GM18526 (cell line): ENCODE data around the gene NR1I2.

Experiments used
- POLR2A ChIP-seq: IDR thresholded peaks from 3 replicates; pipeline ENCODE4 v1.6.1; 2011; ENCODE audit not compliant: insufficient read length; ENCODE audit errors: extremely low read depth

The NR1I2 gene

DNA sequence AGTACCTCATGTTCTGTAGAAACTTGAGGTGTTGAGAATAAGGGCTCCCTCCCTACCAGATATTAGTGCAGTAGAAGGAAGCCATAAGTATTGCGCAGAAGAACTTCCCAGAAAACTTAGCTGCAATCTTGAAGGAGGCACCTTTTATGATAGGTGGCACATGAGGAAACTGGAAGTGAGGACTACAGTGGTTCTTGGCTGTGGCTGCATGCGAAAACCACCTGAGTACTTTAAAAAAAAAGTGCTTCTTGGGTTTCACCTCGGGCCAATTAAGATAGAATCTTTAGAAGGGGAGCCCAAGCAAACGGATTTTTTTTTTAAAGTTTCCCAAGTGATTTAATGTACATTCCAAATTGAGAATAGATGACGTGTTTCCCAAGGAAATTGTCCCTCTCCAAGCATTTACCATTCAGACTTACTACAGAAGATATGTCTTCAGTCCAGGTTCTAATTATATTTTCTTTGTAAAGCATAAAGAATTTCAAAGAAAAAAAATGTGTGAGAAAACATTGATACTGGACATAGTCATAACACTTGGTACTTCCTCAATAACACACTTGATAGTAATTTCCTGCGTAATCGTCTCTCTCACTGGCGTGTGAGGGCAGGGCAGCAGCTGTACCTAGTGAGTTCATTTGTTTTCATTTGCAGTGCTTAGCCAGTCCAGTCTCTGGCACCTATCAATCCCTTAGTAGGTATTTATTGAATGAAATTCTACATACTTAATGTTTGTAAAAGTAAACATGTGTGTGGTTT lies 12.3 kb upstream of the NR1I2 start:
- TF ChIP-seq POLR2A: no peak

DNA sequence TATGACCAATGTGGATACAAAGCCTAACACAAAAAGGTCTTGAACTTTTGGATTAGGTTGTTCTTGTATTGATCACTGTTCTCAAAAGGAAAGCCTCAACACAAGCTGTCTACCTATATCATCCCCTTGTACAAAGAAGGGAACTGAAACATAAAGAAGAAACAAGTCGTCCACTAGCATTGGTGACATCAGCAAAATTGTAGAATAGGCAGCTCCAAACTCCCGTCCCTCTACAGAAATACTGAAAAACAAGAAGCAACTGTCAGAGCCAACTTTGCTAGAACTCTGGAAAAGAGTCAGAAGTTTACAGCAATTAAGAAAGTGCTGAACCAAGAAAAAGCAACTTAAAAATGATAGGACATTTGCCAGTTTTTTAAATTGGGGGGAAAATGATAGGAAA lies 7.5 kb upstream of the NR1I2 start:
- no peak for TF ChIP-seq POLR2A

DNA sequence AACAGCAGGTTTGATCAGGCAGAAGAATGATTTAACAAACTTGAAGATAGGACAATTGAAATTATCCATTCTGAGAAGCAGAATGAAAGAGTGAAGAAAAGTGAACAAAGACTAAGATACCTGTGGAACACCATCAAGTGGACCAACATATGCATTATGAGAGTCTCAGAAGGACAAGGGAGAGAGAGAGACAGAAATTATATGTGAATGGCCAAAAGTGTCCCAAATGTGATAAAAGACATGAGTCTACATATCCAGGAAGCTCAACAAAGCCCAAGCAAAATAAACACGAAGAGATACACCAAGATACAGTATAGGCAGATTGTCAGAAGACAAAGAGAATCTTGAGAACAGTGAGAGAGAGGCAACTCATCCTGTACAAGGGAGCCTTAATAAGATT lies 5.6 kb upstream of the NR1I2 start:
- TF ChIP-seq POLR2A: no peak

DNA sequence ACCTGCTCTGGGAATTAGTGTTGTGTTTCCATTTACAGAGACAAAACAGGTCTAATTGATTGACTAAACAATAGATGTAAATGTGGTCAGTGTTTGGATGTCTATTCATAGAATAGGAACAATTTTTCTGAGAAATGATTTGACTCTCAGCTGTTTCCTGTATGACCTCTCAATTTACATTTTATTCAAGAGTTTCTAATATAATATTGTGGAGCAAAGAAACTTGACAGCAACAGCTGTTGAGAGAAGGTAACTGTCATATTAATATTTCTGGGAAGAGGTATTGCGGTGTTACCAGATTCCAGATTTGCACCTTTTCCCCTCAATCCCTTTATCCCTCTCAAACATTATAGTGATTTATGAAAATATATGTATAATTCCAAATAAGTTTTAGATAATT lies 3.7 kb upstream of the NR1I2 start:
- no peak for TF ChIP-seq POLR2A

DNA sequence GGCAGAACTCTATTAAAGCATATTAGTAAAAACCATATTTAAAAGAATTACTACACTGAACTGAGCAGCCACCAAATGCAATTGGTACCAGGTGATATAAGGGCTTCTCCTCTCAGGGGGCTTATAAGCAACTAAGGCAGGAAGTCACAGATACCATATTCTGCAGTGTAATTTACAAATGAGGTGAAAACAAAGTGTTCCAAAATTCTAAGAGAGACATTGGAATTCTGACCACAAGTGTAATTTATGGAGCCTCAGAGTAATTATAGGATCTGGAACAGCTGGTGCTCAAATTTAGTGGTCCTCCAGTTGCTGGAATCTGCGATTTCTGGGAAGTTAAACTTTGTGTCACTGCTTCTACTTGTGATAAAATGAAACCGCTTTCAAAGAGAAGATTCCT lies 3.1 kb upstream of the NR1I2 start:
- no peak for TF ChIP-seq POLR2A

DNA sequence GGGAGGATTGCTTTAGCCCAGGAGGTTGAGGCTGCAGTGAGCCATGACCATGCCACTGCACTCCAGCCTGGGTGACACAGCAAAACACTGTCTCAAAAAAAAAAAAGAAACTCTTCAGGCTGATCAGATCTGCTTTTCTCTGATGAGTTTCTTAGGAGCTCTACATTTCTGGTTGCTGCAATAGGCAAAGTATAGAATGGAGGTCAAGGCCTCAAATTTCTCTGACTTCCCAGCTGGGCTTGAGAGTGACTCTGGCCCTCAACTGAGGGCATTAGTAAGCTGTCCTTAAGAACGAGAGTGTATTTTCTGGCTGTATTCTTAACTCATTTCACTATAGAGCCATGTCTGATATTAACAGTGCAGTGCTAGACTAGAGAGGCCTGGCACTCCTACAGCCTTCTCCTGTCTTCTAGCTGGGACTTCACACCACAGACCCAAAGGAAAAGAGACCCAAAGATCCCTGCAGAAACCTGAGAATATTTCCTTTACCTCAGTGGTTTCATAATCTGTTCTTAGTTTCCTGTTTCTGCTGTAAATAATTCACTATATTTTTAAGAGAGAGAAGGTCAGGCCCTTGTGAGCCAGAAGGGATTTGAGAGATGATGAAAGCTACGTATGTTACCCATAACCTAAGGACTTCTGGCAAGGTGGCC lies 2.0 kb upstream of the NR1I2 start:
- no peak for TF ChIP-seq POLR2A

DNA sequence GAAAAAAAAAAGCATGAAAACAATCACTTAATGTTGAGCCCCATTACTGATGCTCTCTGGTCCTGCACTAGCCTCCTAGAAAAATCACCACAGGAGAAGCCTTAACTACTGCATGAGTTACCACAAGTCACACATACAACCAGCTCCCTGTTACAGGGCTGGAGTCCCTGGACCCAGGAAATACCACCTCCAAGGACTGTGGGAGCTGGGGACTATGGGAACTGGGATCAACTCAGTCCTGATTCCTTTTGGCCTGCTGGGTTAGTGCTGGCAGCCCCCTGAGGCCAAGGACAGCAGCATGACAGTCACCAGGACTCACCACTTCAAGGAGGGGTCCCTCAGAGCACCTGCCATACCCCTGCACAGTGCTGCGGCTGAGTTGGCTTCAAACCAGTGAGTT lies 559 bp downstream of the NR1I2 start:
- TF ChIP-seq POLR2A: no peak

DNA sequence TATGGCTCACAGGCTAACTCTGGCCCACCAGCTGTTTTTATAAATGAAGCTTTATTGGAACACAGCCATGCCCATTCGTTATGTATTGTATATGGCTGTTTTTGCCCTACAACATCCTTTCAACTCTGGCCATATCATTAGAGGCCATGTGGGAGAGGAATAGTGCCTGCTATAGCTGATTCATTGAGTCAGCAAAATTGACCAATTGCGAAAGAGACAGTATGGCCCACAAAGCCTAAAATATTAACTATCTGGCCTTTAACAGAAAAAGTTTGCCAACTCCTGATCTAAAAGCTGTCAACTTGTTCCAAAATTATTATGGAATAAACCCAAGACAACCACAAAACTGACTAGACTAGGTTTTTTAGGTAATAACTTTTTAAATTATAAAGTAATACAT lies 1.4 kb downstream of the NR1I2 start:
- no peak for TF ChIP-seq POLR2A

DNA sequence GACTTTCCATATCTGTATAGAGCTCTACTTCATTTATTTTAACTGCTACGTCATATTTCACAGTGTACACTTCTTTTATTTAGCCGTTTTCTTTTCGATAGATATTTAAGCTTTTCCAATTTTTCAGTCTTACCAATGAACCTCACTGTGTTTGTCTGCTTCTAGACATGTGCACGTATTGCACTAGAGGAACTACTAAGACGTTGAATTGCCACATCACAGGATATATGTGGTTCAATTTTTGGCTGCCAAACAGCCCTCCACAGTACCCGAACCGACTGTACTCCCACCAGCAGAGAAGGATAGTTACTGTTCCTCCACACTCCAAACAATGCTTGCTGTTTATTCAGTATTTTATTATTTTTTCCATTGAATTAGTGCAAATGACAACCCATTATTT lies 2.0 kb downstream of the NR1I2 start:
- TF ChIP-seq POLR2A: no peak

DNA sequence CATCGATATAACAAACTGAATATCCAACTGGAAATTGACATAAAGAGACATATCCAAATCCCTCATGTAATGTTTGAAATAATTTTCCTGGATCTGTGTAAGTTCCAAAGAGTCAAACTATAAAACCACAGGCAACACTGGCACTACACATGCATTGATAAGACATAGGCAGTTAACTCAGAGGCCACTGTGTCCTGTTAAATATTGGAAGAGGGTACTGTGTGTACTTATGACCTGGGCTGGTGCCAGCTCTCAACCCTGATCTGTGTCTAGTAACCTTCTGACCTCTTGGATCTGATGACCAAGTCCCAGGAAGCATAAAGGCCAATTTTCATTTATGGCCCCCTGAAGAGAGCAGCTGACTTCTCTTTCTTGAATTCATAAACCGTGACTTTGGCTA lies 4.5 kb downstream of the NR1I2 start:
- no peak for TF ChIP-seq POLR2A

DNA sequence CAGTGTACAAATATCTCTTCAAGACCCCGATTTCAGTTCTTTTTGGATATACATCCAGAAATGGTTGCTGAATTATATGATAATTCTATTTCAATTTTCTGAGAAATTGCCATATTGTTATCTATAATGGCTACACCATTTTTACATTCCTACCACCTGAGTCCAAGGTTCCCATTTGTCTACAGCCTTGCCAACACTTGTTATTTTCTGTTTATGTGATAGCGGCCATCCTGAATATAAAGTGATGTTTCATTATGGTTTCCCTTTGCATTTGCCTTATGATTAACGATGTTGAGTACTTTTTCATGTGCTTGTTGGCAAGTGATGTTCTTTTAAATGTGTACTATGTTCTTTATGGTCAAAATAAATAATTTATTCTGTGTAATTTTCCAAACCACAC lies 8.5 kb downstream of the NR1I2 start:
- TF ChIP-seq POLR2A: no peak

DNA sequence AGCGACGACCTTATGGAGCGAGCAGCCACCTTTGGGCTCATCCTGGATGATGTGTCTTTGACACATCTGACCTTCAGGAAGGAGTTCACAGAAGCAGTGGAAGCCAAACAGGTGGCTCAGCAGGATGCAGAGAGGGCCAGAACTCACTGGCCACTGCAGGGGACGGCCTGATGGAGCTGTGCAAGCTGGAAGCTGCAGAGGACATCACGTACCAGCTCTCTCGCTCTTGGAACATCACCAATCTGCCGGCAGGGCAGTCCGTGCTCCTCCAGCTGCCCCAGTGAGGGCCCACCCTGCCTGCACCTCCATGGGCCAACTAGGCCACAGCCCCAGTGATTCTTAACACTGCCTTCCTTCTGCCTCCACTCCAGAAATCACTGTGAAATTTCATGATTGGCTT lies 10.4 kb downstream of the NR1I2 start:
- TF ChIP-seq POLR2A: no peak

DNA sequence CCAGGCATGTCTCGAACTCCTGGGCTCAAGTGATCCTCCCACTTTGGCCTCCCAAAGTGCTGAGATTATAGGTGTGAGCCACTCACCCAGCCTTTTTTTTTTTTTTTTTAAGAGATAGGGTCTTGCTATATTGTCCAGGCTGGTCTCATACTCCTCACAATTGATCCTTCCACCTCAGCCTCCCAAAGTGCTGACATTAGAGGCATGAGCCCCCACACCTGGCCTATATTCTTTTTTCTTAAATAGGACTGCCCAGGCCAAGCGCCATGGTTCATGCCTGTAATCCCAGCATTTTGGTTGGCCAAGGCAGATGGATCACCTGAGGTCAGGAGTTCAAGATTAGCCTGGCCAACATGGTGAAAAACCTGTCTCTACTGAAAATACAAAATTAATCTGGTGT lies 12.5 kb downstream of the NR1I2 start:
- no peak for TF ChIP-seq POLR2A

DNA sequence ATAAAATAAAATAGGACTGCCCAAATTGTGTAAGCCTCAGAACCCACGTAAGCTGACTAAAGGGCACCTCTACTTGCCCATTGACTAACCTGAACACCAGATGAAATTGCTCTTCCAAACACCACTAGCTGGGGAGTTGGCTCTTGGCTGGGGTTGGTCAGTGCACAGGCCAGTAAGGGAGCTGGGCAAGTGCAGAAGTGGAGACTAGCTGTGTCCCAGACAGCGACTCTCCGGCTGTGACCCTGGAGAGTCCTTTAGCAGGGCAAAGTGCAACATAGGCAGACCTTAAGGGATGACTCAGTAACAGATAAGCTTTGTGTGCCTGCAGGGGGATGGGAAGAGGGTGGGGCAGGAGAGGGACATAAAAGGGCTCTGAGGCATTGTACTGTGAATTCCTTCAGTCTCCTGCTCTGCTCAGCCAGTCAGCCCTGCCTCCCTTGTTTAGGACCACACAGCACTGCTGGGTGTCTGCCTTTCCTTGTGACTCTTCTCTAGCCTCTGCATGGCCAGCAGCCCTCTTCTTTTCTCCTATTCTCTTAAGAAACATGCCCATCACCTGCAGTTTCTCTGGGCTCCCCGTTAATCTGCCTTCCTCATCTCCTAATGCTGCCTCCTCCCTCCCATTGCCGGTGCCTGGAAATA lies 13.2 kb downstream of the NR1I2 start:
- TF ChIP-seq POLR2A: no peak

DNA sequence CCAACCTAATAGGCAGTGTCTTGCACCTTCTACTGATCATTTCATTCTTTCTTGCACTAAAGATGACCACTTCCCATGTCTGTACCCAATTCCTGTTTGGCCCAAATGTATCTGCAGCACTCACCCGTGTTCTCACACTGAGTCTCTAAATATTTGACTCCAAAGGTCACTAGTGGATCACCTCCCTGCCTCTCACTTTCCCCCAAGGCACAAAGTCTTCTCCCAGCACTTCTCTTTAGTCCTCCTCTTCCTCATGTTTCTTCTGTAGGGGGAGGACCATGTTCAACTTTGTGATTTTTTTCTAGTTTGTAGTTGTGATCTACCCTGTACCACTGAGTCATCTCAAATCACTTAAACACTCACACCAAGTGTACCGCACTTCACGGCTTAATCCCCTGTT lies 13.9 kb downstream of the NR1I2 start:
- TF ChIP-seq POLR2A: no peak

DNA sequence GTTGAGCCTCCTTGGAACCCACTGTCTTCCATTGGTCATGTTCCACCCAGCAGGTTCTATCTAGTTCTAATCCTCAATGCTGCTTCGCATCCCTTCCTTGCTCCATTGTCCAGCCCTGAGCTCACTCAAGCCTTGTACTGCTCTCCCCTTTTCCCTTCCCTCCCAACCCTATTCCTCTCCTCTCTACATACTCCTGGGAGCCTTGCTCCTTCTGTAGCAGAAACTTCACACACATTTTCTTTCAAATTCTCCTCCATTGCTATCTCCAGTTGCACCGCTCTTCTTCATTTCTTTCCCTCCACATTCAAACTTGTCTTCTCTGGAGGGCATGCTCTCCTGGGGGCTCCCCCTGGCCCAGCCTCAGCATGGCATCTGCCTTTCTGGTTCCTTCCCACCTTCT lies 14.5 kb downstream of the NR1I2 start:
- no peak for TF ChIP-seq POLR2A

DNA sequence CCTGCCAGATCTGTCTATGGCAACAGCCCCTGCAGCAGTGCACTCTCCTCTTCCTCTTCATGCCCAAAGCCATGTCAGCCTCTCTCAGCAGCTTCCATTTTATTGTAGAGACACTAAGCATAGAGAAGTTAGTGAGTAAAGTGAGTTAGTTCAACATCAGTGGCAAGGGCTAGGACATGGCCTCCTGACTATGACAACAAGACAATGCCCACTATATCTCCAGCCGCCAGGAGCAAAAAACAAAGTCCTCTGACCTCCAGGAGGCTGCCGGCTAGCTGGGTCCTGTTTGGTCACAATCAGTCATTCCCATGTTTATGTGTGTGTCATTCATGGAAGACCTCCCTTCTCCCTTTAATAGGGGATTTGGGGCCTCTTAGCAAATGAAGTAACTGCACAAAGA lies 14.9 kb downstream of the NR1I2 start:
- no peak for TF ChIP-seq POLR2A

DNA sequence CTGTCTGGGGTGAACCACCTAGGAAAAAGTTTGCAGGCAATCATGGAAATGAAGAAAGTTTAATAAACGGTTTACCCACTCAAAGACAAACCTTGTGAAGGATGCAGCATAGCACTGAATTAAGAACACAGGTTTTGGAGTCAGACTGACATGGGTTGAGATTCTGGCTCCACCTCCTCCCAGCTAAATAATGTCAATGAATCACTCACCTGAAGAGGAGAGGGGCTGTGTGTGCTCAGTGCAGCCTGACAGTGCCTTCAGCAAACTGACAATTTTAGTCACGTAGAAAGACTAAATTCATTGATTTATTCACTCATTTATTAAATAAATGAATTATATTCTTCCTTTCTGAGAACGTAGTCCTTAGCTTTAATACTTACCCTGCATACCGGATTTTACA lies 18.9 kb downstream of the NR1I2 start:
- no peak for TF ChIP-seq POLR2A
